HepG2 (cell line): ENCODE data around the gene RRAS. TPM values are rescaled to one million over a fixed set of nuclear protein-coding genes. Genes with fewer than 3 reads are reported as not detected.

ENCODE experiments used
- DR1 ChIP-seq: sonication (generic); formaldehyde crosslinking; IDR thresholded peaks from 2 replicates; pipeline ENCODE4 v1.8.0; 2021; ENCODE audit warnings: mild to moderate bottlenecking, missing genetic modification reagents, inconsistent platforms
- FOXK1 ChIP-seq: sonication (generic); formaldehyde crosslinking; IDR thresholded peaks from 2 replicates; pipeline ENCODE4 v1.4.0; 2020; ENCODE audit warnings: low read depth, missing genetic modification reagents, borderline replicate concordance
- NFKBIZ ChIP-seq: IDR thresholded peaks from 2 replicates; pipeline ENCODE4 v1.6.1; 2018; ENCODE audit warnings: missing genetic modification reagents, missing compliant biosample characterization
- ONECUT2 ChIP-seq: sonication (generic); formaldehyde crosslinking; IDR thresholded peaks from 2 replicates; pipeline ENCODE4 v1.4.0; 2020; ENCODE audit warnings: missing genetic modification reagents
- ZBTB38 ChIP-seq: sonication (generic); formaldehyde crosslinking; IDR thresholded peaks from 2 replicates; pipeline ENCODE4 v1.5.1; 2020; ENCODE audit warnings: mild to moderate bottlenecking, missing genetic modification reagents
- ZFP41 ChIP-seq: sonication (generic); formaldehyde crosslinking; IDR thresholded peaks from 2 replicates; pipeline ENCODE4 v1.4.0; 2020; ENCODE audit warnings: mild to moderate bottlenecking, missing genetic modification reagents, borderline replicate concordance
- ZNF251 ChIP-seq: sonication (generic); formaldehyde crosslinking; IDR thresholded peaks from 2 replicates; pipeline ENCODE4 v1.9.0; 2021; ENCODE audit warnings: mild to moderate bottlenecking, missing genetic modification reagents
- ZNF773 ChIP-seq: sonication (generic); formaldehyde crosslinking; IDR thresholded peaks from 2 replicates; pipeline ENCODE4 v1.4.0; 2020; ENCODE audit warnings: missing genetic modification reagents, borderline replicate concordance
- polyA plus RNA-seq, 8 experiments: library from polyadenylated mRNA; depleted of rRNA in 3 of 8; stranded (reverse) in 7 of 8; unstranded in 1 of 8; fragments of >200 nt; fragmentation: Illumina TruSeq in 4 of 8; extraction: Trizol in 4 of 8; gene quantifications; 2 replicates each; pipeline versions ENCODE4 v1.2.1 to v1.2.3, GENCODE V29; 2011 to 2016; ENCODE audit warnings: low read depth in 4 of 8, missing spikeins in 1 of 8, mixed read lengths in 1 of 8; ENCODE audit not compliant: insufficient read depth in 1 of 8
- total RNA-seq, 5 experiments: library from RNA; depleted of rRNA; stranded (reverse); fragments of >200 nt; fragmentation: Illumina TruSeq; extraction: Trizol; gene quantifications; 2 replicates each; pipeline ENCODE4 v1.2.3, GENCODE V29; 2016; ENCODE audit warnings: low read depth in 1 of 5
- TF ChIP-seq, protein P1 (sequence below): sonication (generic); formaldehyde crosslinking; IDR thresholded peaks from 2 replicates; pipeline ENCODE4 v1.4.0; 2020; ENCODE audit warnings: missing genetic modification reagents
- TF ChIP-seq, protein P2 (sequence below): sonication (generic); formaldehyde crosslinking; IDR thresholded peaks from 2 replicates; pipeline ENCODE4 v1.5.1; 2020; ENCODE audit warnings: mild to moderate bottlenecking, missing genetic modification reagents, moderate library complexity
- TF ChIP-seq, protein P3 (sequence below): sonication (generic); formaldehyde crosslinking; IDR thresholded peaks from 2 replicates; pipeline ENCODE4 v1.4.0; 2020; ENCODE audit warnings: missing genetic modification reagents
- TF ChIP-seq, protein P4 (sequence below): sonication (generic); formaldehyde crosslinking; IDR thresholded peaks from 2 replicates; pipeline ENCODE4 v1.4.0; 2020; ENCODE audit warnings: missing genetic modification reagents
- TF ChIP-seq, protein P5 (sequence below): sonication (generic); formaldehyde crosslinking; IDR thresholded peaks from 2 replicates; pipeline ENCODE4 v1.4.0; 2020; ENCODE audit warnings: missing genetic modification reagents

Gene RRAS
- total and polyA plus RNA-seq, 2 of the 13 experiments (the other 11 are each of a cell fraction or from before 2014, with no cell fraction given) = 1.5 to 12.0 TPM

DNA sequence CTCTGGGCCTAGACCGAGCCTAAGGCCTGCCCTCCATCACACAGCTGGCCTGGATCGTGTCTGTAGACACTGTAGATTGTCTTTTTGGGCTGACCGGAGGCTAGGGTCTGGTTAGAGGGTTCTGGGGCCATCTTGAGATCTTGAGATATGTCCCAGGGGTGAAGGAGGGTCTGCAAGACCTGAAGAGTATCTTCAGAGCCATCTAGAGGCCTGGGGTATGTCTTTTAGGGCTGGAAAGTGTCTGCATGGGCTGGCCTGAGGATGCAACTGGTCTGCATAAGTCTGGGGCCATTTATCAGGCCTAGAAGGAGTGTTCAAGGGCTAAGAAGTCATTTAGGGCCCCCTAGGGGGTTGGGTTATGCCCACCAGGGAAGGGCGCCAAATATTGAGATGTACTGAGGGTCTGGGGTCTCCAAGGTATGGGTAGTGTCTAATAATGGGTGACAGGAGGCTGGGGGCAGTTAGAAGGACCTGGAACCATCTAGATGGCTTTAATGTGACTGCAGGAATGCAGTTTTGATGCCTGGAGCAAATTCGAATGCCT is 2.6 kb upstream of the RRAS start (continued):
- TF ChIP-seq, protein P1, sequence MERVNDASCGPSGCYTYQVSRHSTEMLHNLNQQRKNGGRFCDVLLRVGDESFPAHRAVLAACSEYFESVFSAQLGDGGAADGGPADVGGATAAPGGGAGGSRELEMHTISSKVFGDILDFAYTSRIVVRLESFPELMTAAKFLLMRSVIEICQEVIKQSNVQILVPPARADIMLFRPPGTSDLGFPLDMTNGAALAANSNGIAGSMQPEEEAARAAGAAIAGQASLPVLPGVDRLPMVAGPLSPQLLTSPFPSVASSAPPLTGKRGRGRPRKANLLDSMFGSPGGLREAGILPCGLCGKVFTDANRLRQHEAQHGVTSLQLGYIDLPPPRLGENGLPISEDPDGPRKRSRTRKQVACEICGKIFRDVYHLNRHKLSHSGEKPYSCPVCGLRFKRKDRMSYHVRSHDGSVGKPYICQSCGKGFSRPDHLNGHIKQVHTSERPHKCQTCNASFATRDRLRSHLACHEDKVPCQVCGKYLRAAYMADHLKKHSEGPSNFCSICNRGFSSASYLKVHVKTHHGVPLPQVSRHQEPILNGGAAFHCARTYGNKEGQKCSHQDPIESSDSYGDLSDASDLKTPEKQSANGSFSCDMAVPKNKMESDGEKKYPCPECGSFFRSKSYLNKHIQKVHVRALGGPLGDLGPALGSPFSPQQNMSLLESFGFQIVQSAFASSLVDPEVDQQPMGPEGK (CRISPR knock-in tag) = no peak
- no peak for TF ChIP-seq ZNF773 (CRISPR knock-in tag)
- TF ChIP-seq, protein P2, sequence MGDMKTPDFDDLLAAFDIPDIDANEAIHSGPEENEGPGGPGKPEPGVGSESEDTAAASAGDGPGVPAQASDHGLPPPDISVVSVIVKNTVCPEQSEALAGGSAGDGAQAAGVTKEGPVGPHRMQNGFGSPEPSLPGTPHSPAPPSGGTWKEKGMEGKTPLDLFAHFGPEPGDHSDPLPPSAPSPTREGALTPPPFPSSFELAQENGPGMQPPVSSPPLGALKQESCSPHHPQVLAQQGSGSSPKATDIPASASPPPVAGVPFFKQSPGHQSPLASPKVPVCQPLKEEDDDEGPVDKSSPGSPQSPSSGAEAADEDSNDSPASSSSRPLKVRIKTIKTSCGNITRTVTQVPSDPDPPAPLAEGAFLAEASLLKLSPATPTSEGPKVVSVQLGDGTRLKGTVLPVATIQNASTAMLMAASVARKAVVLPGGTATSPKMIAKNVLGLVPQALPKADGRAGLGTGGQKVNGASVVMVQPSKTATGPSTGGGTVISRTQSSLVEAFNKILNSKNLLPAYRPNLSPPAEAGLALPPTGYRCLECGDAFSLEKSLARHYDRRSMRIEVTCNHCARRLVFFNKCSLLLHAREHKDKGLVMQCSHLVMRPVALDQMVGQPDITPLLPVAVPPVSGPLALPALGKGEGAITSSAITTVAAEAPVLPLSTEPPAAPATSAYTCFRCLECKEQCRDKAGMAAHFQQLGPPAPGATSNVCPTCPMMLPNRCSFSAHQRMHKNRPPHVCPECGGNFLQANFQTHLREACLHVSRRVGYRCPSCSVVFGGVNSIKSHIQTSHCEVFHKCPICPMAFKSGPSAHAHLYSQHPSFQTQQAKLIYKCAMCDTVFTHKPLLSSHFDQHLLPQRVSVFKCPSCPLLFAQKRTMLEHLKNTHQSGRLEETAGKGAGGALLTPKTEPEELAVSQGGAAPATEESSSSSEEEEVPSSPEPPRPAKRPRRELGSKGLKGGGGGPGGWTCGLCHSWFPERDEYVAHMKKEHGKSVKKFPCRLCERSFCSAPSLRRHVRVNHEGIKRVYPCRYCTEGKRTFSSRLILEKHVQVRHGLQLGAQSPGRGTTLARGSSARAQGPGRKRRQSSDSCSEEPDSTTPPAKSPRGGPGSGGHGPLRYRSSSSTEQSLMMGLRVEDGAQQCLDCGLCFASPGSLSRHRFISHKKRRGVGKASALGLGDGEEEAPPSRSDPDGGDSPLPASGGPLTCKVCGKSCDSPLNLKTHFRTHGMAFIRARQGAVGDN (CRISPR knock-in tag) = no peak
- TF ChIP-seq DR1 (CRISPR knock-in tag) = no peak
- TF ChIP-seq, protein P3, sequence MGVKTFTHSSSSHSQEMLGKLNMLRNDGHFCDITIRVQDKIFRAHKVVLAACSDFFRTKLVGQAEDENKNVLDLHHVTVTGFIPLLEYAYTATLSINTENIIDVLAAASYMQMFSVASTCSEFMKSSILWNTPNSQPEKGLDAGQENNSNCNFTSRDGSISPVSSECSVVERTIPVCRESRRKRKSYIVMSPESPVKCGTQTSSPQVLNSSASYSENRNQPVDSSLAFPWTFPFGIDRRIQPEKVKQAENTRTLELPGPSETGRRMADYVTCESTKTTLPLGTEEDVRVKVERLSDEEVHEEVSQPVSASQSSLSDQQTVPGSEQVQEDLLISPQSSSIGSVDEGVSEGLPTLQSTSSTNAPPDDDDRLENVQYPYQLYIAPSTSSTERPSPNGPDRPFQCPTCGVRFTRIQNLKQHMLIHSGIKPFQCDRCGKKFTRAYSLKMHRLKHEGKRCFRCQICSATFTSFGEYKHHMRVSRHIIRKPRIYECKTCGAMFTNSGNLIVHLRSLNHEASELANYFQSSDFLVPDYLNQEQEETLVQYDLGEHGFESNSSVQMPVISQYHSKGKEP = no peak
- no peak for TF ChIP-seq ZFP41 (CRISPR knock-in tag)
- TF ChIP-seq, protein P4, sequence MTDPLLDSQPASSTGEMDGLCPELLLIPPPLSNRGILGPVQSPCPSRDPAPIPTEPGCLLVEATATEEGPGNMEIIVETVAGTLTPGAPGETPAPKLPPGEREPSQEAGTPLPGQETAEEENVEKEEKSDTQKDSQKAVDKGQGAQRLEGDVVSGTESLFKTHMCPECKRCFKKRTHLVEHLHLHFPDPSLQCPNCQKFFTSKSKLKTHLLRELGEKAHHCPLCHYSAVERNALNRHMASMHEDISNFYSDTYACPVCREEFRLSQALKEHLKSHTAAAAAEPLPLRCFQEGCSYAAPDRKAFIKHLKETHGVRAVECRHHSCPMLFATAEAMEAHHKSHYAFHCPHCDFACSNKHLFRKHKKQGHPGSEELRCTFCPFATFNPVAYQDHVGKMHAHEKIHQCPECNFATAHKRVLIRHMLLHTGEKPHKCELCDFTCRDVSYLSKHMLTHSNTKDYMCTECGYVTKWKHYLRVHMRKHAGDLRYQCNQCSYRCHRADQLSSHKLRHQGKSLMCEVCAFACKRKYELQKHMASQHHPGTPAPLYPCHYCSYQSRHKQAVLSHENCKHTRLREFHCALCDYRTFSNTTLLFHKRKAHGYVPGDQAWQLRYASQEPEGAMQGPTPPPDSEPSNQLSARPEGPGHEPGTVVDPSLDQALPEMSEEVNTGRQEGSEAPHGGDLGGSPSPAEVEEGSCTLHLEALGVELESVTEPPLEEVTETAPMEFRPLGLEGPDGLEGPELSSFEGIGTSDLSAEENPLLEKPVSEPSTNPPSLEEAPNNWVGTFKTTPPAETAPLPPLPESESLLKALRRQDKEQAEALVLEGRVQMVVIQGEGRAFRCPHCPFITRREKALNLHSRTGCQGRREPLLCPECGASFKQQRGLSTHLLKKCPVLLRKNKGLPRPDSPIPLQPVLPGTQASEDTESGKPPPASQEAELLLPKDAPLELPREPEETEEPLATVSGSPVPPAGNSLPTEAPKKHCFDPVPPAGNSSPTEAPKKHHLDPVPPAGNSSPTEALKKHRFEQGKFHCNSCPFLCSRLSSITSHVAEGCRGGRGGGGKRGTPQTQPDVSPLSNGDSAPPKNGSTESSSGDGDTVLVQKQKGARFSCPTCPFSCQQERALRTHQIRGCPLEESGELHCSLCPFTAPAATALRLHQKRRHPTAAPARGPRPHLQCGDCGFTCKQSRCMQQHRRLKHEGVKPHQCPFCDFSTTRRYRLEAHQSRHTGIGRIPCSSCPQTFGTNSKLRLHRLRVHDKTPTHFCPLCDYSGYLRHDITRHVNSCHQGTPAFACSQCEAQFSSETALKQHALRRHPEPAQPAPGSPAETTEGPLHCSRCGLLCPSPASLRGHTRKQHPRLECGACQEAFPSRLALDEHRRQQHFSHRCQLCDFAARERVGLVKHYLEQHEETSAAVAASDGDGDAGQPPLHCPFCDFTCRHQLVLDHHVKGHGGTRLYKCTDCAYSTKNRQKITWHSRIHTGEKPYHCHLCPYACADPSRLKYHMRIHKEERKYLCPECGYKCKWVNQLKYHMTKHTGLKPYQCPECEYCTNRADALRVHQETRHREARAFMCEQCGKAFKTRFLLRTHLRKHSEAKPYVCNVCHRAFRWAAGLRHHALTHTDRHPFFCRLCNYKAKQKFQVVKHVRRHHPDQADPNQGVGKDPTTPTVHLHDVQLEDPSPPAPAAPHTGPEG (CRISPR knock-in tag) = no peak
- no peak for TF ChIP-seq FOXK1 (CRISPR knock-in tag)
- no peak for TF ChIP-seq ONECUT2
- TF ChIP-seq, protein P5, sequence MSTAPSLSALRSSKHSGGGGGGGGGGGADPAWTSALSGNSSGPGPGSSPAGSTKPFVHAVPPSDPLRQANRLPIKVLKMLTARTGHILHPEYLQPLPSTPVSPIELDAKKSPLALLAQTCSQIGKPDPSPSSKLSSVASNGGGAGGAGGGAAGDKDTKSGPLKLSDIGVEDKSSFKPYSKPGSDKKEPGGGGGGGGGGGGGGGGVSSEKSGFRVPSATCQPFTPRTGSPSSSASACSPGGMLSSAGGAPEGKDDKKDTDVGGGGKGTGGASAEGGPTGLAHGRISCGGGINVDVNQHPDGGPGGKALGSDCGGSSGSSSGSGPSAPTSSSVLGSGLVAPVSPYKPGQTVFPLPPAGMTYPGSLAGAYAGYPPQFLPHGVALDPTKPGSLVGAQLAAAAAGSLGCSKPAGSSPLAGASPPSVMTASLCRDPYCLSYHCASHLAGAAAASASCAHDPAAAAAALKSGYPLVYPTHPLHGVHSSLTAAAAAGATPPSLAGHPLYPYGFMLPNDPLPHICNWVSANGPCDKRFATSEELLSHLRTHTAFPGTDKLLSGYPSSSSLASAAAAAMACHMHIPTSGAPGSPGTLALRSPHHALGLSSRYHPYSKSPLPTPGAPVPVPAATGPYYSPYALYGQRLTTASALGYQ (CRISPR knock-in tag) = no peak
- TF ChIP-seq ZNF251 (CRISPR knock-in tag) = no peak
- TF ChIP-seq ZBTB38 = no peak
- no peak for TF ChIP-seq NFKBIZ
